SK-N-SH (cell line): Measurements from ENCODE around the gene TMEM171. TPM values are rescaled to one million over a fixed set of nuclear protein-coding genes. Genes with fewer than 3 reads are reported as not detected.
A peak's percentile ranks its signal among the peaks of the same experiment; 100 is the strongest.

Experiments used
- CTCF ChIA-PET: fragments of 300-600, 350-600 bp; formaldehyde crosslinking; extraction: SDS; loops from one replicate; lab custom pipeline; 2021; lab: Yijun Ruan, JAX
- POLR2A ChIA-PET: fragments of 350-600 bp; sonication (Branson Sonifier 250); formaldehyde crosslinking; extraction: SDS; loops from one replicate; lab custom pipeline; 2020; ENCODE audit warnings: antibody characterized with exemption, inconsistent platforms; lab: Yijun Ruan, JAX
- DNase-seq: peaks from one replicate; pipeline ENCODE4 v3.0.0; 2012
- H2AFZ ChIP-seq: fragments of 200-600 bp; sonication (generic); 2 replicates; pipeline ENCODE4 v1.8.1; 2016; ENCODE audit warnings: antibody characterized with exemption, mild to moderate bottlenecking, low read depth
- H3F3A ChIP-seq: fragments of 200-600 bp; sonication (generic); replicated peaks from 2 replicates; pipeline ENCODE3; 2016; ENCODE audit warnings: antibody characterized with exemption, mild to moderate bottlenecking; ENCODE audit not compliant: insufficient read depth
- H3K27ac ChIP-seq, 2 experiments: fragments of 200-500 bp in 1 of 2; fragments of 200-600 bp in 1 of 2; sonication (Bioruptor generic) in 1 of 2; sonication (generic), shearing (Covaris generic) in 1 of 2; 2 replicates each; pipeline versions ENCODE4 v1.5.1 to v1.6.1; 2014 to 2016; ENCODE audit warnings: low read depth in 2 of 2, inconsistent platforms in 1 of 2, low read length in 1 of 2, mild to moderate bottlenecking in 1 of 2, mixed read lengths in 1 of 2
- H3K27me3 ChIP-seq: fragments of 200-600 bp; sonication (generic), shearing (Covaris generic); 2 replicates; pipeline ENCODE4 v1.6.1; 2016; ENCODE audit warnings: mixed run types; ENCODE audit not compliant: insufficient read depth
- H3K36me3 ChIP-seq, 2 experiments: fragments of 200-500 bp in 1 of 2; fragments of 200-600 bp in 1 of 2; sonication (Bioruptor generic) in 1 of 2; sonication (generic) in 1 of 2; replicated peaks in 1 of 2; 2 replicates each; pipeline versions ENCODE3 to v1.5.1; 2014 to 2016; ENCODE audit warnings: low read length in 1 of 2, mild to moderate bottlenecking in 1 of 2; ENCODE audit not compliant: insufficient read depth in 2 of 2, control insufficient read depth in 1 of 2
- H3K4me1 ChIP-seq, 2 experiments: fragments of 200-500 bp in 1 of 2; fragments of 200-600 bp in 1 of 2; sonication (Bioruptor generic) in 1 of 2; sonication (generic), shearing (Covaris generic) in 1 of 2; 2 replicates each; pipeline versions ENCODE4 v1.5.1 to v1.6.1; 2014 to 2016; ENCODE audit warnings: low read depth in 1 of 2, low read length in 1 of 2, mixed run types in 1 of 2; ENCODE audit not compliant: insufficient read depth in 2 of 2, control insufficient read depth in 1 of 2
- H3K4me2 ChIP-seq: fragments of 200-600 bp; sonication (generic), shearing (Covaris generic); 2 replicates; pipeline ENCODE4 v1.6.1; 2017; ENCODE audit warnings: mixed run types
- H3K4me3 ChIP-seq, 2 experiments: fragments of 200-500 bp in 1 of 2; fragments of 200-600 bp in 1 of 2; sonication (Bioruptor generic) in 1 of 2; sonication (generic), shearing (Covaris generic) in 1 of 2; 2 replicates each; pipeline versions ENCODE4 v1.5.1 to v1.8.1; 2014 to 2016; ENCODE audit warnings: low read depth in 2 of 2, inconsistent platforms in 1 of 2, low read length in 1 of 2, mild to moderate bottlenecking in 1 of 2, mixed read lengths in 1 of 2, moderate library complexity in 1 of 2
- H3K79me2 ChIP-seq: fragments of 200-600 bp; sonication (generic); 2 replicates; pipeline ENCODE4 v1.8.1; 2017; ENCODE audit warnings: mild to moderate bottlenecking; ENCODE audit not compliant: insufficient read depth
- H3K9ac ChIP-seq: fragments of 200-600 bp; sonication (generic); 2 replicates; pipeline ENCODE4 v1.6.1; 2017; ENCODE audit warnings: mixed run types
- H3K9me2 ChIP-seq: fragments of 200-600 bp; sonication (generic); 2 replicates; pipeline ENCODE4 v1.6.1; 2017; ENCODE audit warnings: mixed run types
- H3K9me3 ChIP-seq: fragments of 200-600 bp; sonication (generic); 2 replicates; pipeline ENCODE4 v1.6.1; 2017; ENCODE audit warnings: mixed run types, mild to moderate bottlenecking, moderate library complexity
- H4K20me1 ChIP-seq: fragments of 200-600 bp; sonication (generic); 2 replicates; pipeline ENCODE4 v1.6.1; 2017; ENCODE audit warnings: mild to moderate bottlenecking, mixed run types; ENCODE audit not compliant: insufficient read depth
- CHD2 ChIP-seq: fragments of 150-350 bp; IDR thresholded peaks from 2 replicates; pipeline ENCODE4 v1.6.1; 2018; ENCODE audit warnings: low read length; ENCODE audit not compliant: partially characterized antibody
- FOXM1 ChIP-seq: IDR thresholded peaks from 2 replicates; pipeline ENCODE4 v1.4.0; 2012; ENCODE audit warnings: low read depth, mild to moderate bottlenecking
- NFIC ChIP-seq: IDR thresholded peaks from 2 replicates; pipeline ENCODE4 v1.4.0; 2012; ENCODE audit warnings: borderline replicate concordance
- NRF1 ChIP-seq: IDR thresholded peaks from 2 replicates; pipeline ENCODE4 v1.6.1; 2012; ENCODE audit warnings: low read depth, mild to moderate bottlenecking, low read length
- POLR2AphosphoS5 ChIP-seq: IDR thresholded peaks from 2 replicates; pipeline ENCODE4 v1.6.1; 2012; ENCODE audit warnings: low read depth, low read length
- RAD21 ChIP-seq: IDR thresholded peaks from 2 replicates; pipeline ENCODE4 v1.6.1; 2012; ENCODE audit warnings: mild to moderate bottlenecking, low read length
- SIN3A ChIP-seq: IDR thresholded peaks from 2 replicates; pipeline ENCODE4 v1.6.1; 2012; ENCODE audit warnings: low read depth, mild to moderate bottlenecking, low read length, moderate library complexity, borderline replicate concordance
- SMC3 ChIP-seq: IDR thresholded peaks from 2 replicates; pipeline ENCODE4 v1.6.1; 2012; ENCODE audit warnings: low read depth, low read length, improper control_type of control experiment
- YY1 ChIP-seq: IDR thresholded peaks from 2 replicates; pipeline ENCODE4 v1.4.0; 2012; ENCODE audit warnings: low read depth, mild to moderate bottlenecking
- WGBS: methylation state at CpG from one replicate; pipeline ENCODE4 v1.1.6; 2017; ENCODE audit warnings: low lambda C conversion rate; 5-methylcytosine and 5-hydroxymethylcytosine counted together
- polyA plus RNA-seq, 3 experiments: library from polyadenylated mRNA; depleted of rRNA; stranded (reverse); fragments of >200 nt; gene quantifications; 2 replicates each; pipeline ENCODE4 v1.2.3, GENCODE V29; 2012
- TF ChIP-seq, protein P1 (sequence below): IDR thresholded peaks from 2 replicates; pipeline ENCODE4 v1.6.1; 2012; ENCODE audit warnings: mild to moderate bottlenecking, low read depth, low read length, moderate library complexity
- TF ChIP-seq, protein P2 (sequence below): IDR thresholded peaks from 2 replicates; pipeline ENCODE4 v1.4.0; 2012; ENCODE audit warnings: low read depth, borderline replicate concordance

The TMEM171 gene
- polyA plus RNA-seq, 1 of the 3 experiments (the other 2 are of a cell fraction), result 7.6 TPM

DNA sequence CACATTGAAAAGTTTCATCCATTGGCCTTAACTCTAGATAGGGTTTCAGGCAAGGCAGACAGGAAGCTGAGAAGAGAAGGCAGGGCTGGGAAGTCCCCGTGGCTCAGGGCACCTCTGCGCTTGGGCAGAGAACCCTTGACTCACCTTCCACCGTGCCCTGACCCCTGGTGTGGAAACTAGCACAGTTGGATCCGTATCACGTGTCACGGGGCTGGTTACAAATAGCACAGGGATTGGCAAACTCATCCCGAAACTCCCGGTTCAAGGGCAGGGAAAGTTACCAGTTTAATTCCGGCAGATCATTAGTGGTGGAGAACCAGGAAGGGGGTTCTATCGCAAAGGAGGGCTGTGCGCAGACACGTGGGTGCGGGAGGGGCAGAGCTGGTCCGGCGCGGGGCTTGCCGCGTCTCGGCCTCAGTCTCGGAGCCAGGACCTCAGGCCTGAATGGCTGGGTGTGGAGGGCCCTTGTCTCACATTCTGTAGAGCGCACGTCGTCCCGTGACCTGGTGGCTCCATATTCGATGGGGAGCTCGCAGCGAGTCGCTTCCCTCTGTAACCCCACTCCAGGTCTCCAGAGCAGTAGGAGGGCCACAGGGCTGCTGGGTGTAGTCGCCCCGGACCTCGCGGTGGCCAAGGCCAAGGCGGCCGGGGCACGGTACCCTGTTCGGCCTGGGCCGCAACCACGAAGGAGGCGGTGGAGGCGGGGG, 771 bp upstream of the TMEM171 start:
- no peak overlapping the region for H3K4me2 ChIP-seq
- CTCF ChIA-PET, result interaction anchor here (1.2 kb wide), 1 partner anchor 9 kb away, joined by 4 read pairs; no protein-coding TSS in a partner anchor

DNA sequence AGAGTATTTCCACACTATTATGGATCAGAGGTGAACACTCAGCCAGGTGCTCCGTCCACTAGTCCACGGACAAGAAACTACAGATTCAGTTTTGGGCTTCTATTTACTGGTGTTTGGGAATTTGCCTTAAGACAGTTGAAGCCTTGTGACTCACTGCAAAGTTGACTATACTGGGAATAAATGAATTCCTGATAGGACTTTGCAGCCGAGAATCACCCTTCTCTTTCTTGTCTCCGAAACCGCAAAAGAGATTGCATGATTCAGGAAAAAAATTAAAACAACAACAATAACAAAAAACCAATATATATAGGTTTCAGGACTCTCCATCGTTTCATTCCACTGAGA, 716 bp downstream of the TMEM171 start:
- H3K4me3 ChIP-seq, result peak overlapping the region; percentile 60 to 72
- H3K79me2 ChIP-seq, result no peaks in the 10 kb centered on the region
- H2AFZ ChIP-seq, result peak overlapping the region; percentile 83
- no peaks in the 10 kb centered on the region for H3K27me3 ChIP-seq
- no peak for TF ChIP-seq SIN3A
- ChIA-PET POLR2A (no interaction called here), CTCF (interaction anchor here (1.0 to 2.9 kb wide), 2 partner anchors 14 to 81 kb away, joined by 4 to 8 read pairs; no protein-coding TSS in a partner anchor)
- H3K9ac ChIP-seq, result peak overlapping the region; percentile 33; the same call in 1 of the 2 replicates
- no peaks in the 10 kb centered on the region for H3K9me2 ChIP-seq
- peaks cover 0 to 4% of the 10 kb centered on the region in 2 experiments for H3K36me3 ChIP-seq
- H3K9me3 ChIP-seq, result no peaks in the 10 kb centered on the region
- no peaks in the 10 kb centered on the region for H4K20me1 ChIP-seq
- H3F3A ChIP-seq, result no peaks in the 10 kb centered on the region
- 31% methylated on average over 6 of the region's 6 CpGs for WGBS
- peak overlapping the region; percentile 87 for H3K4me2 ChIP-seq
- DNase-seq, result no peak
- no peak overlapping the region for H3K27ac ChIP-seq
- H3K4me1 ChIP-seq, result peaks cover 4 to 9% of the 10 kb centered on the region in 2 experiments; a peak in 3 of 4 replicates

More for the DNA sequence above, 771 bp upstream of the TMEM171 start:
- 95% methylated on average over 37 of the region's 40 CpGs for whole genome bisulfite sequencing
- Histone ChIP-seq H3K4me1 (peaks cover 9 to 20% of the 10 kb centered on the region in 2 experiments), H3K9me2 (no peaks in the 10 kb centered on the region), H3K9ac (no peak overlapping the region), H3K36me3 (peaks cover 0 to 4% of the 10 kb centered on the region in 2 experiments), H4K20me1 (no peaks in the 10 kb centered on the region), H3K27ac (no peak overlapping the region)
- DNase-seq, result peak; percentile 33
- TF ChIP-seq CHD2, result no peak
- TF ChIP-seq POLR2AphosphoS5, result no peak
- TF ChIP-seq SMC3, result no peak
- TF ChIP-seq, protein P1, sequence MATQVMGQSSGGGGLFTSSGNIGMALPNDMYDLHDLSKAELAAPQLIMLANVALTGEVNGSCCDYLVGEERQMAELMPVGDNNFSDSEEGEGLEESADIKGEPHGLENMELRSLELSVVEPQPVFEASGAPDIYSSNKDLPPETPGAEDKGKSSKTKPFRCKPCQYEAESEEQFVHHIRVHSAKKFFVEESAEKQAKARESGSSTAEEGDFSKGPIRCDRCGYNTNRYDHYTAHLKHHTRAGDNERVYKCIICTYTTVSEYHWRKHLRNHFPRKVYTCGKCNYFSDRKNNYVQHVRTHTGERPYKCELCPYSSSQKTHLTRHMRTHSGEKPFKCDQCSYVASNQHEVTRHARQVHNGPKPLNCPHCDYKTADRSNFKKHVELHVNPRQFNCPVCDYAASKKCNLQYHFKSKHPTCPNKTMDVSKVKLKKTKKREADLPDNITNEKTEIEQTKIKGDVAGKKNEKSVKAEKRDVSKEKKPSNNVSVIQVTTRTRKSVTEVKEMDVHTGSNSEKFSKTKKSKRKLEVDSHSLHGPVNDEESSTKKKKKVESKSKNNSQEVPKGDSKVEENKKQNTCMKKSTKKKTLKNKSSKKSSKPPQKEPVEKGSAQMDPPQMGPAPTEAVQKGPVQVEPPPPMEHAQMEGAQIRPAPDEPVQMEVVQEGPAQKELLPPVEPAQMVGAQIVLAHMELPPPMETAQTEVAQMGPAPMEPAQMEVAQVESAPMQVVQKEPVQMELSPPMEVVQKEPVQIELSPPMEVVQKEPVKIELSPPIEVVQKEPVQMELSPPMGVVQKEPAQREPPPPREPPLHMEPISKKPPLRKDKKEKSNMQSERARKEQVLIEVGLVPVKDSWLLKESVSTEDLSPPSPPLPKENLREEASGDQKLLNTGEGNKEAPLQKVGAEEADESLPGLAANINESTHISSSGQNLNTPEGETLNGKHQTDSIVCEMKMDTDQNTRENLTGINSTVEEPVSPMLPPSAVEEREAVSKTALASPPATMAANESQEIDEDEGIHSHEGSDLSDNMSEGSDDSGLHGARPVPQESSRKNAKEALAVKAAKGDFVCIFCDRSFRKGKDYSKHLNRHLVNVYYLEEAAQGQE, result no peak
- TF ChIP-seq RAD21, result no peak
- TF ChIP-seq FOXM1, result no peak
- no peak for TF ChIP-seq NRF1
- TF ChIP-seq, protein P2, sequence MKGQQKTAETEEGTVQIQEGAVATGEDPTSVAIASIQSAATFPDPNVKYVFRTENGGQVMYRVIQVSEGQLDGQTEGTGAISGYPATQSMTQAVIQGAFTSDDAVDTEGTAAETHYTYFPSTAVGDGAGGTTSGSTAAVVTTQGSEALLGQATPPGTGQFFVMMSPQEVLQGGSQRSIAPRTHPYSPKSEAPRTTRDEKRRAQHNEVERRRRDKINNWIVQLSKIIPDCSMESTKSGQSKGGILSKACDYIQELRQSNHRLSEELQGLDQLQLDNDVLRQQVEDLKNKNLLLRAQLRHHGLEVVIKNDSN, result no peak
- TF ChIP-seq YY1, result no peak
- TF ChIP-seq NFIC, result no peak
- TF ChIP-seq, all 33 proteins: peak for 0
- POLR2A ChIA-PET, result no interaction called here
- peaks cover 12% of the 10 kb centered on the region for H3F3A ChIP-seq
- no peaks in the 10 kb centered on the region for H3K27me3 ChIP-seq
- H3K79me2 ChIP-seq, result no peaks in the 10 kb centered on the region
- H2AFZ ChIP-seq, result no peak overlapping the region
- no peak overlapping the region for H3K4me3 ChIP-seq
- H3K9me3 ChIP-seq, result no peaks in the 10 kb centered on the region
